RPMI7951 (cell line): ENCODE measurements around the gene KRTAP12-4. TPM values are rescaled to one million over a fixed set of nuclear protein-coding genes. Genes with fewer than 3 reads are reported as not detected.
"Not testable (repeated sequence)": the region's sequence is repeated elsewhere in the genome, so short reads cannot be mapped to it uniquely, and the experiment has no call there.

ENCODE experiments used
- DNase-seq: peaks from one replicate; pipeline ENCODE4 v3.0.0-alpha.2; 2012; ENCODE audit warnings: low read depth
- total RNA-seq: library from RNA; depleted of rRNA; stranded (reverse); fragments of >200 nt; shearing (Covaris generic); gene quantifications from 2 replicates; pipeline ENCODE4 v1.2.3, GENCODE V29; 2014

Gene KRTAP12-4
- total RNA-seq, 1 experiment from 2014 or later: not detected

DNA sequence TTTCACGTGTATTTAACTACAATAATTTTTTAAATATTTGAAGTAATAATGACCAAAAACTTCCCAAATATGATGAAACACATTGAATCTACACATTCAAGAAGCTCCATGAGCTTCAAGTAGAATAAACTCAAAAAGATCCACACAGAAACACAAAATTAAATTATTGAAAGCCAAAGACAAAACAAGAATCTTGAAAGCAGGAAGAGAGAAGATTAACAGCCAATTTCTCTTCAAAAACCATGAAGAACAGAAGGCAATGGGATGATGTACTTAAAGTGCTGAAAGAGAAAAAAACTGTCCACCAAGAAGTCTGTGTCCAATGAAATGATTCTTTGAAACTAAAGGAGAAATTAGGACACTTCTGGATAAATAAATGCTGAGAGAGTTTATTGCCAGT lies 22.4 kb downstream of the KRTAP12-4 start:
- no peak for DNase-seq

DNA sequence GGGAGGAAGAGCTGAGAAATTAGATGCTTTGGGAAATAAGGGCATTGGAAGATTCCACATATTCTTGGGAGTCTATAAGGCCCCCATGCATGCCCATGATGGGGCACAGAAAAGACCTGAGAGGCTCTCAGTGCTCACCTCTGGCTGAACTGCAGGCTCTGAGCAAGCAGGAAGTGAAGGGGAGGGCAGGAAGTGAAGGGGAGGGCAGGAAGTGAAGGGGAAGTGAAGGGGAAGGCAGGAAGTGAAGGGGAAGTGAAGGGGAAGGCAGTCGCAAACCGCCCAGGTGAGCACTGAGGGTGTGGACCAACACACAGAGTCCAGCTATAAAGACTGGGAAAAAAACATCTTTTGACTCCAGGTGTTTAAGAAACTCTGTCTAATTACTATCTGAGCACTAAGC lies 24.0 kb downstream of the KRTAP12-4 start:
- DNase-seq: no peak

DNA sequence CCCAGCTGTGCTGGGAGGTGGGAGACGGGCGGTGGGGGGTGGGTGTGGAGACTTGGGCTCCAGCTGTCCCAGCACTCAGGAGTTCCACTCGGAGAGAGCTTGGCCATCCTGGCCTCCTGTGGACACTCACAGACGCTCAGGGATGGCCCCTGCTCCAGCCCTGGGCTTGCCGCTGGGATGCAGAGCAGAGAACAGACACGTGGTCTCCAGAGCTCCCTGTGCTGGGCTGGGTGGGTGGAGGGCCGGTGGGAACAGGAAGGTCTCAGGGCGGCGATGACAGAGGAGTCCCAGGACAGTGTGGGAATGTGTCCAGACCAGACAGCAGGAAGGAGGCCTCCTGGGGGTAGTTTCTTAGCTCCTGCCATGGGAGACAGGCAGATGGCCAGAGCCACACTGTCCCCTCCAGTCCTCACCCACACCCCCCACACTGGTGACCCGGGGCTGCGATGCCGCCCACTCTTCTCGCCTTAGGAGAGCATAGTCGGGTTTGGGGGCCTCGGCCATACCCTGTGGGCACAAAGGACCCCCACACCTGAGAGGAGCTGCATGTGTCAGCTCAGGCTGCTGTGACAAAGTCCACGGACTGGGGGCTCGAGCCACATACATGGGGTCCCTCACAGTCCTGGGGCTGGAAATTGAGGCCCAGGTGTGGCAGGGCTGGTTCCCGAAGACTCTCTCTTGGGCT lies 25.6 kb downstream of the KRTAP12-4 start:
- DNase-seq: no peak

DNA sequence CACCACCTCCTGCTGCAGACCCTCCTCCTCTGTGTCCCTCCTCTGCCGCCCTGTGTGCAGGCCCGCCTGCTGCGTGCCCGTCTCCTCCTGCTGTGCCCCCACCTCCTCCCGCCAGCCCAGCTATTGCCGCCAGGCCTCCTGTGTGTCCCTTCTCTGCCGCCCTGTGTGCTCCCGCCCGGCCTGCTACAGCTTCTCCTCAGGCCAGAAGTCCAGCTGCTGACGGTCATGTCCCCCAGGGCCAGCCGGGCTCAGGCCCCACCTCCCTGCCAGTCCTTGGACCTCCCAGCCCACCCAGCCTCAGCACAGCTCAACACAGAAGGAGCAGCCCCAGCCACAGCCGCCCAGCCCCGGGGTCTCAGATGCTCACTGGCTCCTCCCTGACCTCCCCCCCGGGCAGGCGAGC lies 26.6 kb downstream of the KRTAP12-4 start:
- DNase-seq: not testable (repeated sequence)

DNA sequence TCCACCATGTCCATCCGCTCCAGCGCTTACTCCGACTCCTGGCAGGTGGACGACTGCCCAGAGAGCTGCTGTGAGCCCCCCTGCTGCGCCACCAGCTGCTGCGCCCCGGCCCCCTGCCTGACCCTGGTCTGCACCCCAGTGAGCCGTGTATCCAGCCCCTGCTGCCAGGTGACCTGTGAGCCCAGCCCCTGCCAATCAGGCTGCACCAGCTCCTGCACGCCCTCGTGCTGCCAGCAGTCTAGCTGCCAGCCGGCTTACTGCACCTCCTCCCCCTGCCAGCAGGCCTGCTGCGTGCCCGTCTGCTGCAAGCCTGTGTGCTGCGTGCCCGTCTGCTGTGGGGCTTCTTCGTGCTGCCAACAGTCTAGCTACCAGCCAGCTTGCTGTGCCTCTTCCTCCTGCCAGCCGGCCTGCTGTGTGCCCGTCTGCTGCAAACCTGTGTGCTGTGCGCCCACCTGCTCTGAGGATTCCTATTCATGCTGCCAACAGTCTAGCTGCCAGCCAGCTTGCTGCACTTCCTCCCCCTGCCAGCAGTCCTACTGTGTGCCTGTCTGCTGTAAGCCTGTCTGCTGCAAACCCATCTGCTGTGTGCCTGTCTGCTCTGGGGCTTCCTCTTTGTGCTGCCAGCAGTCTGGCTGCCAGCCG lies 27.2 kb downstream of the KRTAP12-4 start:
- DNase-seq: not testable (repeated sequence)

DNA sequence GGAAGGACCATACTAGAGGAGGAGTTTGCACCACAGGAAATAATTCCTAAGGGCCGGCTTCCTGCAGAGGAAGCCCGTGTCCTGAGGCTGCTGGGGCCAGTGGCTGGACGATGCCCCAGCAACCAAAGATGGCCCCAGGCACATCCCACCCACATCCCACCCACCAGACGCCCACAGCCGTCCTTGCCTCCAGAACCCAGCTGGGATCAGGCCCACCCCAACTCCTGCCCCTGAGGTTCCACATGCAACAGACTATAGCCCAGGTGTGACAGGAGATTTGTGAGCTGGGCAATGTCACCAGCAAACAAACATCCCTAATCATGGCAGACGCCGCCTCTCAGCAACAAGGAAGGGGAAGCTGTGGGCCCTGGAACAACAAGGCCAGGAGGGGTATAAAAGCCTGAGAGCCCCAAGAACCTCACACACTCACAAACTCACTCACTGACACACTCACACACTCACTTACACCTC lies 27.8 kb downstream of the KRTAP12-4 start, which contains the start of gene KRTAP10-9:
TSS of gene KRTAP10-9 (plus strand) at position 421 of the 471 bp plus-strand sequence. CDS start 79 bp downstream, outside the sequence.
- DNase-seq: no peak

DNA sequence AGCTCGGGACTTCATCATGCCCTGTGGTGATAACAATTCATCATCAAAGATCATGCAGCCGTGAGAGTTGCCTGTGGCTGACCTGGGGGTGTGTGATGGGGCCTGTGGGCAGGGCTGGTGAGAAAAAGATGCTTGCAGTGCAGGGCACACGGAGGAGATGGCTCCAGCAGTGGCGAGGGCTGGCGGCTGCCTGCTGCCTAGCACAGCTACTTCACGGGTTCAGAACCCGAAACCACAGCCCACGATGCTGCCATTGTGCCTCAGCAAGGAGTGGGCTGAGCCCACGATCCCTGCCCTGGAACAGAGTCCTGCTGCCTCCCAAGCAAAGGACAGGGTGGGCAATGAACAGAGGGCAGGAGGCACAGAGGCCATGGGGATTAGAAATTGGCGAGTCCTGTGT lies 28.2 kb downstream of the KRTAP12-4 start:
- no peak for DNase-seq

DNA sequence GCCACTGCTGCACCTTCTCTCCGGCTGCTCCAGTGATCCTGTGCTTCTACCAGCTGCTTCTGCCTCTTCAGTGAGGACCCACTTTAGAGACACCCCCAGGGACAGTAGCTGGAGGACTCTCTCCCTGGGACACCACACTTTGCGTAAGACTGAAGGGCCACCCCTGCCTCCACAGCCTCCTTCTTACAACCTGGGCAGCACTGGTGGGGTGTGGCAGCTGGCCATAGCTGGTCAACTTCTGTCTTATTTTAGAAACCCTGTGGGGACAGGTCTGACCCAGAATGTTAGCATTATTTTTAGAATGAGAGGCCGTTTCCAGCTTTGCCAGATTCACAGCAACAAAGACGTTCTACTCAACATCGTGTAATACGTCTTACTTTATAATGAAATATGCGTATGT lies 28.7 kb downstream of the KRTAP12-4 start:
- no peak for DNase-seq

DNA sequence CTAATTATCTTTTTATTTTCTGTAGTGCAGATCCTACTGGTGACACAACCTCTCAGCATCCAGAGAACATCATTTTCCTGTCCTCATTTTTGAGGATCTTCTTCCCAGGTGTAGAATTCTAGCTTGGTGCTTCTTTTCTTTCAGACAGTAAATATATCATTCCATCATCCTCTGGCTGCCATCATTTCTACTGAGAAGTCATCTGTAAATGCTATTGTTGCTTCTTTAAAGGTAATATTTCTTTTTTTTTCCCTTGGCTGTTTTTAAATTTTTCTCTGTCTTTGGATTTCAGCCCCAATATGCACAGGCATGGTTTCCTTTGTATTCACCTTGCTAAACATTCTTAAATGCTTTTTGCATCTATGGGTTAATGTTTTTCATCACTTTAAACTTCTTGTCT lies 30.9 kb downstream of the KRTAP12-4 start:
- no peak for DNase-seq

DNA sequence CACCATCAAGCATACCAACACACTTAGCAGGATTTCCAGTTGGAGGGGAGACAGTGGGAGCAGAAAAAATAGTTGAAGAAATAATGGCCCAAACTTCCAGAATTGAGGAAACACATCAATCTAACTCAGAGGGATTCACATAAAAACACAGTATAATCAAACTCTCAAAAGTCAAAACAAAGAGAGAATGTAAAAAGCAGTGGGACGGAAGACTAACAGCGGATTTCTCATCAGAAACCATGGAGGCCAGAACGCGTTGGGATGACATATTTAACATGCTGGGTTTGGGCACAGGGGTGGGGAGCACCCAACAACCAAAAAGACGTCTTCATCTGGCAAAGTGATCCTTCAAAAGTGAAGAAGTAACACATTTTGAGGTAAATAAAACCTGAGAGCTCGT lies 34.6 kb downstream of the KRTAP12-4 start:
- DNase-seq: no peak

DNA sequence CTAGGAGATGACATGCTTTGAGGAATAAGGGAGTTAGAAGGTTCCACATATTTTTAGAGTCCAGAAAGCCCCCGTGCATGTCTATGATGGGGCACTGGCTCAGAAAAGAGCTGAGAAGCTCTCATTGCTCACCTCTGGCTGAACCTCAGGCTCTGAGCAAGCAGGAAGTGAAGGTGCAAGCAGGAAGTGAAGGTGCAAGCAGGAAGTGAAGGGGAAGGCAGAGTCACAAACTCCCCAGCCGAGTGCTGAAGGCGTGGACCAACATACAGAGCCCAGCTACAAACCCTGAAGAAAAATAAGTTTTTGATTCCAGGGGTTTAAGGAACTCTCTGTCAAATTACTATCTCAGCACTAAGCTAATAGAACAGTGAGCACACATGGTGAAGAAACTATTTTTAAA lies 35.5 kb downstream of the KRTAP12-4 start:
- no peak for DNase-seq

DNA sequence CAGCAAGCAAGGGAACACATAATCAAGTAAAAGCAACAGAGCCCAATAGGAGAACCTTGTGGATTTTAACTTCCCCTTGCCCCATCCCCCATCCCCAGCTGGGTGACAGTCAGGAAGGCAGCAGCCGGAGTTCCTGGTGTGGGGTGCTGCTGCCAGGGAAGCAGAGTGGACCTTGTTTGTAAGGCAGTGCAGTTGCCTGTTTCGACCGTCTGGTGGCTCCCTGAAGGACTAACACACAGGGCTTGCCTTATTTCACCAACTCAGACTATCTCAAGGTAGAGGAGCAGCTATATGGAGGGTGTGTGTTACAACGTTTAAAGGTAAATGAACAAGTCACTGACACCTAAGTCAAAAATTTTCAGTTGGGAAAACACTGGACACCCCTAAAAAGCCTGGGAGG lies 36.0 kb downstream of the KRTAP12-4 start:
- no peak for DNase-seq

DNA sequence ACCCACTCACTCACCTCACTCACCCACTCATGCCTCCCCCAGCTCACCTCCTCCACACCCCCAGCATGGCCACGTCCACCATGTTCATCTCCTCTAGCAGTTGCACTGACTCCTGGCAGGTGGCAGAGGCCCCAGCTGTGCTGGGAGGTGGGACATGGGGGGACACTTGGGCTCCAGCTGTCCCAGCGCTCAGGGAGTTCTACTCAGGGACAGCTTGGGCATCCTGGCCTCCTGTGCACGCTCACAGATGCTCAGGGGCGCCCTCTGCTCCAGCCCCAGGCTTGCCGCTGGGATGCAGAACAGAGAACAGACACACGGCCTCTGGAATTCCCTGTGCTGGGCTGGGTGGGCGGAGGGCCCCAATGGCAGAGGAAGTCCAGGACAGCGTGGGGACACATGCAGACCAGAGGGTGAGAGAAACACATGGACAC lies 37.4 kb downstream of the KRTAP12-4 start:
- DNase-seq: no peak

DNA sequence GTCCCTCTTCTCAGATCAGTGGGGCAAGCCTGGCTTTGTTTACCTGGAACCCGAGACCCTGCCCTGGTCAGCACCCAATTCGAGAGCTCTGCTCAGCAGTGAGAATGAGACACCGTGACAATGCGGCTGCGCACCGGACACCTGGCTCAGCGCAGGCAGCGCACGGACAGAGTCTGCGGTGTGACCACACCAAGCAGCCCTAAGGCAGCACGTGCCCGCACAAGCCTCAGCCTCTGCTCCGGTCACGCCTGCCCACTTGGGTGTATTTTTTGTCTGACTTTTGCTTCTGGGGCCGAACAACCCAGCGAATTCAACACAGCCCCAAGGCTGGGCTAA lies 37.9 kb downstream of the KRTAP12-4 start:
- DNase-seq: no peak

DNA sequence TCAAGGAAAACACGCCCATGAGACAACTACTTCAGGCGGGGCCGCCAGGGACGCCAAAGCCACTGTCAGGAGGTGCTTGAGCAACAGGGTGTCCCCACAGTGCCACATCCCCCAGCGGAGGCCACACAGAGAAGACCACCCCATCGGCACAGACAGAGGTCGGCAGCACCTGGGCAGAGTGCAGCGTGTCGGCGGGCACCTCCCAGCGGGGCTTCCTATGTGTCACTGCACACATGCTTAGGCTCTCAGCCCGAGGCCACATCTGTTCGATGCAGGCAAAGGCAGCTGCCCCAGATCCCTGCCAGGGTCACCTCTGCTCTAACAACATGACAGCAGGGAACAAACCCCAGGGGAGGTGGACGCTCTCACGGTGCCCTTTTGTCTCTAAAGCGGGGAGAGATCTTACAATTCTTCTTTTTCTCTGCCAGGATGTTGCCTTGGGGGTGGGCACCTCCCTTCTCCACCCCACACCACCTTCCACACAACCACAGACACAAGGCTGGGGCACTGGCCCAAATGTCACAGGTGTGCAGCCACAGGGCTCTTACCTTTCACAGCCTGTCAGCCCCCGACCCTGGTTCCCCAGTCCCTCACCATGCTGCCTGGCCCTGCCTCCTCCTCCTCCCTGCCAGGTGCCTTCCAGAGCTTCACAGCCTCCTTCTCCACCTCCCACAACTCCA lies 38.4 kb downstream of the KRTAP12-4 start:
- no peak for DNase-seq

DNA sequence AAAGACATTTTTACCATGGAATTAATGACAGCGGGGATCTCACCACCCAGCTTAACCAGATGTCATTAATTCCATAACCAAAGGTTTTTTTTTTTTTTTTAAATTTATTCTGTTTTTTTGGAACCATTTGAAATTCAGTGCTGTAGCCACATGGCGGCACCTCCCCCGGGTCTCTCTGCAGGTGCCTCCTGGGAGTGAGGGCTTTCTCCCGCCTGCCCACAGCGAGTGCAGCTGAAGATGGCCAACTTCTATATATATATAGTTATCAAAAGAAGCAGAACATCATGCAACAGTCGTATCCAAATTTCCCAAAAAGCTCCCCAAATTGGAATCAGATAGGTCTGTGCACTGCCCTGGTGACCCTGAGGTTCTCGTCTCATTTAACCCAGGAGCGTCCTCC lies 39.0 kb downstream of the KRTAP12-4 start:
- DNase-seq: no peak

DNA sequence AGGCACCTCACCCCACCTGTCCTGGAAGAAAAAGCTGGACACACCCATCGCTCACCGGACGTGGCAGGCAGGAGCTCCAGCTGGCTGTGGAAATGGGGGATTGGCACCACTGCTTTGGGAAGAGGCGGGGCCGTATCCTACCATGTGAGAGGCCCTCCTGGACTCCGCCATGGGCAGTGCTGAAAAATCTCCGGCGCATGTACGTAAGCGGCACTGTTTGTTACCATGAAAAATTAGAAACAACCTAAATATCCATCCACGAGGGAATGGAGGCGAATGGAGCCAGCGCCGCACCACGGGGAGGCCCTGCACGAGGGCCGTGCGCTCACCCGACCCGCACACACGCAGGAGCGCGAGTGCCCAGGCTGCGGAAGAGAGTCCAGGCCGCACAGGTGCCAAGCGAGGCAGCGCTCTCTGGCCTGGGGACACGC lies 39.5 kb downstream of the KRTAP12-4 start:
- DNase-seq: no peak

DNA sequence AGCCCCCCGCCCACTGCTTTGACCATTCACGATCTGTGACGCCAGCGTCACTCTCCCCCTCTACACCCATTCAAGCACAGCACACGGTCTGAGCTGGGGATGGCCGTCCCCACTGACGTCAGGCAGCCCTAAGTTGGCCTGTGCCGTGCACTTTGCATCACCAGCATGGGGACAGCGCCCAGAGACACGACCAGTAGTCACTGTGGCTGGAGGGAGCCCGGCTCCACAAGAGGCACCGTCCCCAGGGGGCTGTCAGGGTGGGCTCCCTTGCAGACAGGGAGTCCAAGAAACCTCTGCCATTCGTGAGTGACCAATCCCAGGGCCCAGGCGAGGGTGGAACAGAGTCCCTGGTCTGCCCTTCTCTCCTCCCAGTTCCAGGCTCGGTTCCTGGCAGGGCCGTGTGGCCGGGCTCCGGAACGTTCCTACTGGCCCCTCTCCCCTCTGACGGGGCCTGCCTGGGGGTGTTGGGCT lies 40.3 kb downstream of the KRTAP12-4 start:
- DNase-seq: no peak

DNA sequence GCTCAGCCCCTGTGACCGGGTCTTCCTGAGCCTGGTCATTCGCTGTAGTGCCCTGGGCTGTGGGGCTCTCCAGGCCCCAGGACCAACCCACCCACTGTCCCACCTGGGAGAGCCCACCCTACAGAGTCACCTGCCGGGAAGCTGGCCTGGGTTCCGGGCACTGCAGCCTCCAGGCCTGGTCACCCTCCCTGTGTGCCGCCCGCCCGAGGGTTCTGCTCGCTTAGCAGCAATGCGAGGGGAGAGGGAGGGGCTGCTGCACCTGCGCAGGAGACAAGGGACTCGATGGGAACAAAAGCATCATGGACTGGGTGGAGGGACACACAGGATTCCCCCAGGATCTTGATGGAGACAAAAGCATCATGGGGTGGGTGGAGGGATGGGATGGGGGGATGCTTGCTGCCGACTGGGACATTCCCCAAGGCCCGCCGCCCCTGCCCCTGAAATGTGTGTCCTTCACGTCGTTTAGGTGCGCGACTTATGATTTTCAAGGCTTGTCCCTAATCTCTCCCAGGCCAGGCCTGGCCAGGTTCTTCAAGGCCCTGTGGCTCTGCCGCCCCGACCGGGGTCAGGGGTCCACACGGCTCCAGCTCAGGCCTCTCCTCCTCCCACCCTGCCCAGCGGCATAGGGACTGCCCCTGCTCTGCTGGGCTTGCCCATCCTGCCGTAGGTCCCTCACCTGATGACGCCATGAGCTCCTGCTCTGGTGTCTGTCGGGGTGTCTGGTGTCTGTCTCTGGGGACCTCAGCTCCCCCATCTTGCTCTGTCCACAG lies 40.9 kb downstream of the KRTAP12-4 start:
- no peak for DNase-seq

DNA sequence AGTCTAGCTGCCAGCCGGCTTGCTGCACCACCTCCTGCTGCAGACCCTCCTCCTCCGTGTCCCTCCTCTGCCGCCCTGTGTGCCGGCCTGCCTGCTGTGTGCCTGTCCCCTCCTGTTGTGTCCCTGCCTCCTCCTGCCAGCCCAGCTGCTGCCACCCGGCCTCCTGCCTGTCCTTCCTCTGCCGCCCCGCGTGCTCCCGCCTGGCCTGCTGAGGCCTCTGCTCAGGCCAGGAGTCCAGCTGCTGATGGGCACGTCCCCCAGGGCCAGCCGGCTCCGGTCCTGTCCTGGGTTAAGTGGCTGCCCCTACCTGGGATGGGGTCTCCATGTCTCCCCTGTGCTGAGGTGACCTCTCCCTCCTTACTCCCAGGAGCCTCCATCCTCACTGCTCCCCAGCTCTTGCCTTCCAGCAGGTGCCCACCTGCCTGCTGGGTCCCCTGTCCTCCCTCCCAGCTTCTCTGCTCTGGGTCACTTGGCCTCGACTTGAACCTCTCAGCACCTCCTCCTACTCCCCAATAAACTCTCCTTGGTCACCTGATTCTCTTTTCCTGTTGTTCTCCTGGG lies 41.7 kb downstream of the KRTAP12-4 start:
- DNase-seq: no peak

DNA sequence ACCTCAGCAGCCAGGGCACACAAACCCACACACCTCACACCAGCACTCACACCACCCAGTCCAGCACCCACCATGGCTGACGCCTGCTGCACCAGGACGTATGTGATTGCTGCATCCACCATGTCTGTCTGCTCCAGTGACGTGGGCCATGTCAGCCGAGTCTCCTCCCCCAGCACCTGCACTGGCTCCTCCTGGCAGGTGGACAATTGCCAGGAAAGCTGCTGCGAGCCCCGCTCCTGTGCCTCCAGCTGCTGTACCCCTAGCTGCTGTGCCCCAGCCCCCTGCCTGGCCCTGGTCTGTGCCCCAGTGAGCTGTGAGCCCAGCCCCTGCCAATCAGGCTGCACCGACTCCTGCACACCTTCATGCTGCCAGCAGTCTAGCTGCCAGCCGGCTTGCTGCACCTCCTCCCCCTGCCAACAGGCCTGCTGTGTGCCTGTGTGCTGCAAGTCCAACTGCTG lies 42.4 kb downstream of the KRTAP12-4 start, which contains the start of gene KRTAP10-8:
TSS of gene KRTAP10-8 (plus strand) at position 51 of the 458 bp plus-strand sequence. CDS start at position 73, 22 bp downstream.
- DNase-seq: no peak
